SW 1271 (cell line): ENCODE measurements around the gene YEATS4.

Experiments used
- DNase-seq, 2 experiments: peaks; one replicate each; lab custom pipeline; 2025; lab: John Stamatoyannopoulos, UW

YEATS4 gene

DNA sequence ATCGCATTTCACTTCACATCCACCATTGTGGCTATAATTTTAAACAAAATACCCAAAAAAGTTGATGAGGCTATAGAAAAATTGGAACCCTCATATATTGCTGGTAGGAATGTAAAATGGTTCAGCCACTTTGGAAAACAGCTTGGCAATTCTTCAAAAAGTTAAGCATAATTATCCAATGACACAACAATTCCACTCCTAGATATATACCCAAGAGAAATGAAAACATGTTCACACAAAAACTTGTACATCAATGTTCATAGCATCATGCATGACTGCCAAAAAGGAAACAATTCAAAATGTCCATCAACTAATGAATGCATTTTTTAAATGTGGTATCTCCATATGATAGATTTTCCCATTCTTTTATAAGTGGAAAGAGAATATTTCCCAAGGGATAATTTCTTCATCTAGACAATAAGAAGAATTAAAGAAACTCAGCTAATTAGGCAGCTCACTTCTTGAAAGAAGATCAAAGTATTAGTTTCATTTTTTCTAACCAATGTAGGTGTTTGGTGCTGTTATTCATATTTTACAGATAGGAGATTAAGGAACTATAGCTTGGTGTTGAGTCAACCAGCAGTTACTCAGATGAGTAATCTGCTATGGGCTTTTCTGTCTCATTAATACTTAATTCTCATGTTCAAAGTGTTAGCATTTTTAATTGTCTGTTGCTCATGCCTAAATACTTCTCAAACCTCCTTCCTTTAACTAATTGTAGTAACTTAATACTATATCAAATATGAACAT lies 32.8 kb downstream of the YEATS4 start:
- DNase-seq, result no peak

DNA sequence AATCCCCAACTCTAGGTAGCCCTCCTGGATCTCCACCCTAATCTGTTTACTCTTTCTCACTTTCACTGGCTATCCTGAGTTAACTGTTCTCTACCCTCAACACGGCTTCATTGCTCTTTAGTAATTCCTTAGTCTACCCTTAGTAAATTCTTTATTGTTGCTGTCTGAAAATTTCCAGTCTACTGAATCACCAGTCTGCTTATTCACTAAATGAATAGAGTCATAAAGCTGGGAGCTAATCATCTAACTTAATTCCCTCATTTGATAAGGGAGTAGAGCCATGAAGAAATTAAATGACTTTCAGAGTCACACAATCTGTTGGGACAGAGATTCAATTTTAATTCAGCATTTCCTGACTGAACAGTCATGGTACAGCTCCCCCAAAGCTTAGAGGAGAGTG lies 36.5 kb downstream of the YEATS4 start:
- no peak for DNase-seq

DNA sequence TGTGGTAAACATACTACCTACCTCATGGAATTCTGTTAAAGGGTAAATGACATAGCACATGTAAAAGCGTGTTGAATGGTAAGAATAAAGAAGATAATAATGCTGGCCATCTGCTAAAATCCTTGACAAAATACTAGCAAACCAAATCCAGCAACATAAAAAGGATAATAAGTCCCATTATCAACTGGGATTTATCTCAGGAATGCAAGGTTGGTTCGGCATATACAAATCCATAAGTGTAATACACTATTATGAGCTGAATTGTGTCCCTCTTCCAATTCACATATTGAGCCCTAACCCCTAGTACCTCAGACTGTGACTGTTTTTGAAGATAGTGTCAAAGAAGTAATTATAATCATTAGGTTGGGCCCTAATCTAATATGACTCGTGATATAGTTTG lies 37.4 kb downstream of the YEATS4 start:
- no peak for DNase-seq

DNA sequence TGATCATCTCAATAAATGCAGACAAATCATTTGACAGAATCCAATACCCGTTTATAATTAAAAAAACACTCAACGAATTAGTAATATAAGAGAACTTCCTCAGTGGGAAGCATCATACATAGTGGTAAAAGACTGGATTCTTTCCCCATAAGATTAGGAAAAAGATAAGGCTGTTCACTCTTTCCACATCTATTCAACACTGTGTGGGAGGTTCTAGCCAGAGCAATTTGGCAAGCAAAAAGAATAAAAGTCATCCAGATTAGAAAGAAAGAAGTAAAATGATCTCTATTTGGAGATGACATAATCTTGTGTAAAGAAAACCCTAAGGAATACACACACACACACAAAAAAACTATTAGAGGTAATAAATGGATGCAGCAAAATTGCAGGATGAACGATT lies 38.4 kb downstream of the YEATS4 start:
- DNase-seq, result no peak

DNA sequence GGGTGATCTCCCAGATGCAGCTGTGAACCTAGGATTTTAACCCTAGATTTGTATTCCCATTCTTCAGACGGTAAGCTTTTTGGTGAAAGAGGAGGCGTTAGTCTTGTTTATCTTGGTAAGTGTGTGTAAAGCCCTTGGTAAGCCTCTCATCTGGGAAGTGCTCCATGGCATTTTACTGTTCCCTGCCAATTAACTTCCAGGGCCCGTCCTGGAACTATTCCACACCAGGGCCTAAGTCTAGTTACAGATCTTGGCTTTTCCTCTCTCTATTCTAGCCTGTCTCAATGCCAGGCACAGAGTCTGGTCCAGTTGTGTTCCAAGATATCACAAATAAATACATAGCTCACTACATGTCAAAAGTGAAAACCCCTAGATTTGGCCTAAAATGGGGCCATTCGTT lies 42.4 kb downstream of the YEATS4 start:
- DNase-seq, result no peak

DNA sequence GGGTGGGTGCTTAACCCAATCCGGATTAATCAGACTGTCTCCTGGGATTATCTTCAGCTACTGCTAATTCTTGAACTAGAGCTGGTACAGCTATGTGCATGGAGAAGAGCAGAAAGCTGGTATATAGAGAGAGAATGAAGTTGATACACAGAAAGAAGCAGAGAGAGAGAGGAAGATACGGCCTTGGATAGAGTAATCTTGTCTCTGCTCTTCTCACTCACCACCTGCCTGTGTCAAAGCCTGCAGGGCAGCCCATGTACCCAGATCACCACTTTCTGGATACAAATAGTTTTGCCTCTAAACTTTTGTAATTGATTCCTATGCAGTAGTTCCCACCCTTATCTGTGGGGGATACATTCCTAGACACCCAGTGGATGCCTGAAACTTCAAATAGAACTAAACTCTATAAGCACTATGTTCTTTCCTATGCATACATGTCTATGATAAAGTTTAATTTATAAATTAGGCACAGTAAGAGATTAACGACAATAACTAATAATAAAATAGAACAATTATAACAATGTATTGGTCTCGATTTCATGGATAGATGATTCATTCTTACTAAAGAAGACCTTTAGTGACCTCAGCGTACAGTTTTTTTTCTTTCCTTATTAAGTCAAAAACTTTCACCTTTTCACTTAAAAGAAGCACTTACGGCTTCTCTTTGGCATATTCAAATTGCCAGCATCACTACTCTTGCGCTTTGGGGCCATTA lies 45.5 kb downstream of the YEATS4 start:
- DNase-seq, result no peak

DNA sequence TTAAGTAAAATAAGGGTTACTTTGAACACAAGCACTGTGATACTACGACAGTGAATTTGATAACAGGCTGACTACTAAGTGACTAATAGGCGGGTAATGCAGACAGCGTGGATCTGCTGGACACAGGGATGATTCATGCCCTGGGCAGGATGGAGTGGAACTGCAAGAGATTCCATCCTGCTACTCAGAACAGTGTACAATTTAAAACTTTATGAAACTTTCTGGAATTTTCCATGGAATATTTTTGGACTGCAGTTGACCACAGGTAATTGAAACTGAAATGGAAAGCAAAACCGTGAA lies 46.0 kb downstream of the YEATS4 start:
- DNase-seq, result peak; percentile 81 to 95

DNA sequence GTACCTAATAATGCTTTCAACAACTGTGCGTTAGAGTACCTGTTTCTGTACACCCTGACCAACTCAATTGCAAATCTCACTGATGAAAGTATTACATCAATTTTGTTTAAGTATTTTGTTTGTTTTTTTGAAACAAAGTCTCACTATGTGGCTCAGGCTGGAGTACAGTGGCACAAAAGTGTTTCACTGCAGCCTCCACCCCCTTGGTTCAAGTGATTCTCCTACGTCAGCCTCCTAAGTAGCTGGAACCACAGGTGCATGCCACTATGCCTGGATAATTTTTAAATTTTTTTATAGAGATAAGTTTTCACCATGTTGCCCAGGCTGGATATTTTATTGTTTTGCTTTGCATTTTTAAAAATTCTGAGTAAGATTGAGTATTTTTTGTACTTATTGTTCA lies 46.7 kb downstream of the YEATS4 start:
- no peak for DNase-seq

DNA sequence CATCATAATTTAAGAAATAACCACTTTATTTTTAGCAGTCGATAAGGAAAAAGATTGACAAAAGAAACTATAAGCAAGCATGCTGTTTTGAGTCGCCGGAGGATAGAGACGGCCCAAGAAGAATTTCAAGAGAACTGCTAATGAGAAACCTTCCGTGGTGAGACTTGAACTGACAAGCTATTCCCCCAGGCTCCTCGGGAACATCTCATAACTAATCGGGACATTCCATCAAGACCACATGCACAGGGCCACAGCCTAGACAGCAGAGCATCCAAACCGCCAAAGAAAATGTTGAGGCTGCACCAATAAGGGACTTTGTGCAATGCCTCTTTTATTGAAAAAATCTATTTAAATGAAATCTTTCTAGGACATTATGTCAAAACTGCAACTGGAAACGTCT lies 51.0 kb downstream of the YEATS4 start:
- DNase-seq, result no peak

DNA sequence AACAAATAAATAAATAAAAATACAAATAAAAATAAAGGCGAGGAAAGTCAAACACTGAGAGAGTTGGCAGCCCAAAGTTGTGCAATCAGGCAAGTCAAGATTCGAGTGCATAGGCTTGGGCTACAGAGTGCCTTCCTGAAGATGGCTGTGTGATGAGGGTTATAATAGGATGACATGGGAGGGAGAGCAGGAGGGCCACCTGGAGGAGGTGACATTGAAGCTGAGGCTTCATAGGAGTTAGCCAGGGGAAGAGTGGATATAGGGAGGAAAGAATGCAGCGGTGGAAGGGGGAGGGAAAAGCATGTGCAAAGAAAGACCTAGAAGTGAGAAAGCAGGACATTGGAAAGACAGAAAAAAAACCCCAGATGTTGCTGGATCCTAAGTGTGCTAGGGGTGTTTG lies 53.1 kb downstream of the YEATS4 start:
- no peak for DNase-seq

DNA sequence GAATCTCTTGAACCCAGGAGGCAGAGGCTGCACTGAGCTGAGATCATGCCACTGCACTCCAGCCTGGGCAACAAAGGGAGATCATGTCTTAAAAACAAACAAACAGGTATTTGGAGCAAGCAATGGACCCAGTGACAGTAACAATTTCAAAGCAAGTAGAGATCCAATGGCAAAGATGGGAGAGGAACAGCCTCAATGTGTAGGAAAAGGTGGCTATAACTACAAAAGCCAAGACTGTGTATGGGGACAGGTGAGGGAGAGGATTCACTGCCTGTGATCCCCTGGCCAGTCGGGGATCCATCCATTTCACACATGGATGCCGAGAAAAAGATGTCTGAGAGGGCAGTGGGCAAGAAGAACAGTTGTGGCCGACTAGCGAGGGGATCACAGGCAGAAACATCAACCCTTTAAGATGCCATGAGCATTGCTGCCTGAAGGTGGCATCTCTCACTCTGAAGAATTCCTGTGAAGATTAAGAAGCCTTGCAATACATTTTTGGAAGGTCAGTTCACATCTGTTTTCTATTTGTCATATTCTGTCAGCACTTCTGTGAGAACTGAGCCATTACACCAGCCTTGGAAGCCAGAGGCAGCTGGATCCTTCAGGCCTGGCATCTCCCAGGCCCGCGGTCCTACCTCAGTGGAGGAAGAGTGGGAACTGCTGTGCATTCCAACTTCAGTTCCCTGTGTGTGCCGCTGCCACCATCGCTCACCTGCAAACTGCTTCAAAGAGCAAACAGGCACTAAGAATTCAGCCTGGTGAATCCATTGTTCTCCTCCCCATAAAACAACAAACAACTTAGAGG lies 56.1 kb downstream of the YEATS4 start:
- peak in 1 of 2 experiments; percentile 42 for DNase-seq

DNA sequence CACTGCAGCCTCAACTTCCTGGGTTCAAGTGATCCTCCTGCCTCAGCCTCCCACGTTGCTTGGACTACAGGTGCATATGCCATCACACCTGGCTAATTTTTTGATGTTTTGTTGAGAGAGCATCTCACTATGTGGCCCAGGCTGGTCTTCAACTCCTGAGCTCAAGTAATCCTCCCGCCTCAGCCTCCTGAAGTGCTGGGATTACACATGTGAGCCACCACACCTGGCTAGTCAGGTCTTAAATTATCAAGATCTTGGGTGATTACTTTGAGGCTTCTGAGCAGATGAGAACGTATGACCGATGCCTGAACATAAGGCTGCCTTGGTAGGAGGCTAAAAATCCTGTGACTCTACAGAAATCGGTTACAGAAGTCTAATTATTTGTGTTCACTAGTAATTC lies 57.7 kb downstream of the YEATS4 start:
- DNase-seq, result no peak

DNA sequence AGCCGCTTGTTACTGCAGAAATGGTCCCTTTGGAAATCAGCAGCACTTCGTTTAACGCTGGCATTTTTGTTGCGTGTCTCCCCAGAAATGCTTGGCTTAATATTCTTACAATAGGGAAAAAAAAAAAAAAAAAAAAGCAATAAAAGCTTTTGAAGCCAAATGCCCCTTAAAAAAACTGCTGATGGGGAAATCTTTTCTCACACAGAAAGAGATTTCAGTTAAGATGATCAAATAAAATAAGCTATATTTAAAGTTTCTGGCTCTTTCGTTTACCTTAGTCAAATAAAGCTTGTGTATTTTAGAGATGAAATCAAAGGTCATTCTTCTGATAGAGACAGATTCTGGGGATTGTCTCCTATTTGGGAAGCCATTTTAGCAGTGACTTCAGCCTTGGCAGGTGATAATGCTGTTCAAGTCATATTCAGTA lies 58.2 kb downstream of the YEATS4 start:
- DNase-seq, result no peak

DNA sequence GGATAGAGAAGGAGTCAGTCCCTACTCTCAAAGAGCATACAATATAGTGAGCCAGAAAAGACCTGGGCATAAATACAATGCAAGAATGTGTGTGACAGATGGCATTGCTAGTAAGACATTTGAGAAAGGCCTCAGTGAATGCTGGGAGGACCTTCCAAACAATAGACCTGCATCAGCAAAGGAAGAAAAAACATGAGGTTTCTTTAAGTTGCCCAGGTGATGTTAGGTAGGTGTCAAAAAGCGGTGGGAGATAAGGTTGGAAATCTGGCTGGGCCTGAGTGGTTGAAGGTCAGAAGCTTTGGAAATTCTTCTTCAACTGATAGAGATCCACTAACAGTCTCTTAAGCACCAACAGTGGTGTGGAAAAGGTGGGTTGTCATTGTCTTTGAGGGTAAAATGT lies 60.2 kb downstream of the YEATS4 start:
- no peak for DNase-seq

DNA sequence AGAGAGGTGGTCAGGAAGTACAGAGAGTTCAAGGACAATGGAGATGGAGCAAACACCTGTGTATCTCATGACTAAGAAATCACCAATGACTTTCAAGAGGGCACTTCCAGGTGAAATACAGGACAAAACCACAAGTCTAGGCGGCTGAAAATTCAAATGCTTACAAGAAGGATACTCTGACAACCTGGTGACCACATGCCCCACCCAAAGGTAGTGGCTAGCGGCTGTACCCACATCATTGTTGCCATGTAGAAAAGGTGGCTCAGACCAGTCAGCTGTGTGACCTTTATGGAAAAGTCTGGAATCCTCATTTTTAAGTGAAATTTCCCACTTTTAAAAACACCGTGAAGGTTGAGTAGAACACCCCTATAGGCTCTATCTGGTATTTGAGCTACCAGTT lies 62.0 kb downstream of the YEATS4 start:
- DNase-seq, result no peak

DNA sequence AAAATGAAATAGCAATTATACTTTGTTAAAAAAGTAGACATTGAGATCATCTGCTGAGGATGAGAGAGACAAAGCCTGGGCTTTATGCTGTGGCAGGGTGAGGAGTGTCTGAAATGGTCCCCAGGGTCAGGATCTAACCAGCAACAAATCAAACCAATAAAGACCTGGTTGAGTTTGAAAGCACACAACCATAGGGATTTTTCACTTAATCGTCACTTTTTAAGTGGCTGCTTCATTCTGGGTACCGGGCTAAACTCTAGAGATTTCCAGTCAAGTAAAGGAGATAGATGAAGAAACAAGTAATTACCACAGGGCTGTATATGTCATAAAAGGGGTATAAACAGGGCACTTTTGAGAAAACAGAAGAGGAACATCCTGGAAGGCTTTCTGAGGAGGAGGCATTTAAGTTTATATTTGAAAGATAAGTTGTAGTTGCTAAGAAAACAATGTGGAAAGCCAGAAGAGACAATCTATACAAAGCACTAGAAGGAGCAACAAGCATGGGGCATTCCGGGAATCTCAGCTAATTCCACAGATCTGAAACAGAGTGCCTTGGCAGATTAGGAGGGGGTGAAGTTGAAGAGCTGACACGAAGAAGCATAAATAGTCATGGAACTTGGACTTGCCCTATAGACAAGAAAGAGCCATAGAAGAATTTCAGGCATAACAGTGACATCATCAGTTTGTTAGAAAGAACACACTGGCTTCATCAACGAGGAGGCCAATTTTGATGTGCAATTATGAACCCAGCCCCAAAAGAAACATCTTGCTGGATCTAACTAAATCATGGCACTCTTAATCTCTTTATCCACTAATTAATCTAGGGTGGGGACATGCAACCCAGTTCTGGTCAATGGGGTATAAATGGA lies 63.7 kb downstream of the YEATS4 start:
- DNase-seq, result no peak

DNA sequence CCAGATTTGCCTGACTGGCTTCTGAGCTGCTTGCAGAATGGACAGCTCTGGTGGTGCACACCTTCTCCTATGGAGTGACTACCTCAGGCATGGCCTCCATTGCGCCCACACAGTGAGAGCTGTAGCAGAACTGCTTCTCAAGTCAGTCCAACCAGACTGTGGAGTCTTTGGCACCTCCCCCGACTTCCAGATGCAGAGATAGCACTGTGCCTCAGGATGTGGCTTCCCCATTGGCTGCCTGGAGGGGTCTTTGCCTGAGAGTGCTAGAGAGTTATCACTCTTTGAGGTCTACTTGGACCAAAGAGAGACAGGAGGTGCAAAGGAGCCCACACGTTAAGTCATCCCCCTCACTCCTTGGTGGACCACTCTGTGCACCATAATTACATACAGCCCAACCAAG lies 65.9 kb downstream of the YEATS4 start:
- DNase-seq, result no peak

DNA sequence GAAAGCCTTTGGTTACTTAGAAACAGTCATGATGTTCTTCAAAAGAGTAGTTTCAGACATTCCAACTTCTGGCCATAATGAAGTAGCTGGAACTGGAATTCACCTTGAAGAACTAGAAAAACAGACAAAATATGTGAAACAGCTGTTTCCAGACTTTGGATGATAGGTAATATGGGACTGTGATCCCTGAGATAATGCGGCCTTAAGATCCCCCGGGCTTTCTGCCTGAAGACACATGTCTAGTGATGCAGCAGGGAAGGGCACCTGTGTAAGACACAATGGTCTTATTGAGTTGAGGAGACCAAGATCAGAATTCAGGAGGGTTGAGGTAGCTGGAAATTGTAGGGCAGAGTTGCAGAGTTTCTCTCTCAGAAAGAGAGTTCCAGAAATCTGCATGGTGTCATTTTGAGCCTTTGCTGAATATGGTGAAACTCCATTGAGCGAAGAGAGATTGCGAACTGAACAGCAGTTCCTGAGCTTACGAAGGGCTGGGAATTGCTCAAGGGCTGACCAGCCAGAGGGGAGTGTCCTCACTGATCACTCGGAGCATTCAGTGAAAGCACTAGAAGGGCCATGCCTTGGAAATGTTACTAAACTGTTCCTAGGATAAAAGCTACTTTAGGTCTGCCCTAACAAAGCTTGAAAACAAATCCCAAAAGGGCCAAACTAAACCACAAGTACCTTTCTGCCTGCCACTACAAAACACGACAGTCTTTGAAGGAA lies 69.0 kb downstream of the YEATS4 start:
- no peak for DNase-seq

DNA sequence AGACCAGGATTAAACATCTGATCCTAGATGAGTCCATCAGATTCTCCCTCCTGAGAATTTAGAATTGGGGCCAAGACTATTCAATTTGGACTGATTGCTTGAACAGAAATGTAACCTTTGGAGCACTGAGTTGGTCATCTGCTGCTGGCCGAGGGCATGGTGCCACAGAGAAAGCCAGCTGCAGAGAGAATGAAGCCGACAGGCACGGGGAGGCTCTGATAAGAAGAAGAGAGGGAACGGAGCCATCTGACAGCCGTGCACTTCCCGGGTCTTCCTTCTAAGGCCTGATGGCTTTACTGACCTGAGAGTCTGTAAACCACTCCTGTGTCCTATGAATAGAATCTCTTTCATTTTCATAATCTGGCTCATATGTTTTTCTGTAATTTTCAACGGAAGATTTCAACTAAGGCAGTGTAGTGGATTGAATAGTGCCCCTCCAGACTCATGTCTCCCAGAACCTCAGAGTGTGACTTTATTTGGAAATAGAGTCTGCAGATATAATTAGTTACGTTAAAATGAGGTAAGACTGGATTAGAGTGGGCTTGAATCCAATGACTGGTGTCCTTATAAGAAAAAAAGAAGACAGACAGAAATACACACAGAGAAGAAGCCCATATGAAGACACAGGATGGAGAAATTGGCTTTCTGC lies 71.5 kb downstream of the YEATS4 start:
- DNase-seq, result no peak

DNA sequence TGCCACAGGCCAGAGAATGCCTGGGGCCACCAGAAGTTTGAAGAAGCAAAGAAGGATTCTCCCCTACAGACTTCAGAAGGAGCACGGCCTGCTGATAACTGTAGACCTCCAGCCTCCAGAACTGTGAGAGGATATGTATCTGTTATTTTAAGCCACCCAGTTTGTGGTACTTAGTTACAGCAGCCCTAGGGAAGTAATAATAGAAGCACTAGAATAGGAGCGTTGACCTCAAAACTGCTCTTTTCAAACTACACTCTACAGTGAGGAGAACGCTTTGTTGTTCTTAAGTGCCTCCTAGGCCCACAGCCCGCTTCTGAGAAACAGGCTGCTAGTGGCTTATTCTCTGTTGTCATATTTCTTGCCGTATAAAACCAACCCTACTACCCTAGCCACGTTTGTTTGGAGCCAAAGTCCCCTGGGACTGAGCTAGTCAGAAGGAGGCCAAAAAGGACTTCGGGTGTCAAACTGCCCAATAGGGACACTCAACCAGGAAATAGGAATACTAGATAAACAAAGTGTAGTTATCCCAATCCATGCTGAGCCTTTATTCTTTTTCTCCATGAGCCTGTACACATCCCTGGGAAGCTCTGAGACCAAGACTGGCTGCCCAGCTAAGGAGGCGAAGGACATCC lies 72.2 kb downstream of the YEATS4 start:
- no peak for DNase-seq
